ENCODE data around the gene UNC13C.

UNC13C gene

GRCh38 chr15:54579855-54580254, 601.6 kb downstream of the UNC13C start:
- no peak for DNase-seq (ENCODE audit: low read depth, low spot score)
- no peak overlapping the region for H3K4me3 ChIP-seq (ENCODE audit: low read length)

- DNase-seq (ENCODE audit: low read depth, low spot score) = no peak
Observed at GRCh38 chr15:54580643-54581042, 602.4 kb downstream of the UNC13C start.

GRCh38 chr15:54582863-54583643, 604.8 kb downstream of the UNC13C start:
- no peak for DNase-seq (ENCODE audit: low read depth, low spot score)

More at GRCh38 chr15:54580643-54581042, 602.4 kb downstream of the UNC13C start:
- no peak overlapping the region for H3K4me3 ChIP-seq (ENCODE audit: low read length)

GRCh38 chr15:54585063-54585462, 606.8 kb downstream of the UNC13C start:
- no peak overlapping the region for H3K4me3 ChIP-seq (ENCODE audit: low read length)
- no peak for DNase-seq (ENCODE audit: low read depth, low spot score)

More at GRCh38 chr15:54582863-54583643, 604.8 kb downstream of the UNC13C start:
- no peak overlapping the region for H3K4me3 ChIP-seq (ENCODE audit: low read length)

GRCh38 chr15:54594115-54594514, 615.9 kb downstream of the UNC13C start:
- DNase-seq (ENCODE audit: low read depth, low spot score) = peak; percentile 0

GRCh38 chr15:54599386-54599785, 621.1 kb downstream of the UNC13C start:
- DNase-seq (ENCODE audit: low read depth, low spot score) = no peak
- H3K4me3 ChIP-seq (ENCODE audit: low read length) = no peak overlapping the region

More at GRCh38 chr15:54594115-54594514, 615.9 kb downstream of the UNC13C start:
- no peak overlapping the region for H3K4me3 ChIP-seq (ENCODE audit: low read length)

GRCh38 chr15:54605043-54605442, 626.8 kb downstream of the UNC13C start:
- no peak overlapping the region for H3K4me3 ChIP-seq (ENCODE audit: low read length)
- DNase-seq (ENCODE audit: low read depth, low spot score) = no peak

- H3K4me3 ChIP-seq (ENCODE audit: low read length) = no peak overlapping the region
- DNase-seq (ENCODE audit: low read depth, low spot score) = no peak
Observed at GRCh38 chr15:54605556-54605955, 627.3 kb downstream of the UNC13C start.

GRCh38 chr15:54608876-54609835, 630.9 kb downstream of the UNC13C start:
- H3K4me3 ChIP-seq (ENCODE audit: low read length) = no peak overlapping the region
- DNase-seq (ENCODE audit: low read depth, low spot score) = no peak

- DNase-seq (ENCODE audit: low read depth, low spot score) = no peak
- H3K4me3 ChIP-seq (ENCODE audit: low read length) = no peak overlapping the region
Observed at GRCh38 chr15:54618120-54618519, 639.9 kb downstream of the UNC13C start.

- H3K4me3 ChIP-seq (ENCODE audit: low read length) = no peak overlapping the region
- DNase-seq (ENCODE audit: low read depth, low spot score) = no peak
Observed at GRCh38 chr15:54619180-54619579, 640.9 kb downstream of the UNC13C start.

- no peak for DNase-seq (ENCODE audit: low read depth, low spot score)
- H3K4me3 ChIP-seq (ENCODE audit: low read length) = no peak overlapping the region
Observed at GRCh38 chr15:54620916-54621315, 642.7 kb downstream of the UNC13C start.

GRCh38 chr15:54636147-54636546, 657.9 kb downstream of the UNC13C start:
- DNase-seq (ENCODE audit: low read depth, low spot score) = no peak
- no peak overlapping the region for H3K4me3 ChIP-seq (ENCODE audit: low read length)

GRCh38 chr15:54638666-54639065, 660.4 kb downstream of the UNC13C start:
- no peak overlapping the region for H3K4me3 ChIP-seq (ENCODE audit: low read length)
- no peak for DNase-seq (ENCODE audit: low read depth, low spot score)

GRCh38 chr15:54640873-54641272, 662.6 kb downstream of the UNC13C start:
- no peak for DNase-seq (ENCODE audit: low read depth, low spot score)
- no peak overlapping the region for H3K4me3 ChIP-seq (ENCODE audit: low read length)

- no peak overlapping the region for H3K4me3 ChIP-seq (ENCODE audit: low read length)
Observed at GRCh38 chr15:54644796-54645195, 666.6 kb downstream of the UNC13C start.

GRCh38 chr15:54659646-54660045, 681.4 kb downstream of the UNC13C start:
- DNase-seq (ENCODE audit: low read depth, low spot score) = no peak
- no peak overlapping the region for H3K4me3 ChIP-seq (ENCODE audit: low read length)

More at GRCh38 chr15:54644796-54645195, 666.6 kb downstream of the UNC13C start:
- no peak for DNase-seq (ENCODE audit: low read depth, low spot score)

GRCh38 chr15:54660356-54660755, 682.1 kb downstream of the UNC13C start:
- H3K4me3 ChIP-seq (ENCODE audit: low read length) = no peak overlapping the region
- no peak for DNase-seq (ENCODE audit: low read depth, low spot score)

- DNase-seq (ENCODE audit: low read depth, low spot score) = no peak
- H3K4me3 ChIP-seq (ENCODE audit: low read length) = no peak overlapping the region
Observed at GRCh38 chr15:54675241-54675640, 697.0 kb downstream of the UNC13C start.

GRCh38 chr15:54681584-54681983, 703.3 kb downstream of the UNC13C start:
- DNase-seq (ENCODE audit: low read depth, low spot score) = no peak
- no peak overlapping the region for H3K4me3 ChIP-seq (ENCODE audit: low read length)

All from Jurkat, Clone E6-1 (cell line).